Muscle of back (tissue), 11 donors: ENCODE data around the gene FRRS1. TPM values are rescaled to one million over a fixed set of nuclear protein-coding genes. Genes with fewer than 3 reads are reported as not detected.
"Not testable (repeated sequence)": the region's sequence is repeated elsewhere in the genome, so short reads cannot be mapped to it uniquely, and the experiment has no call there.

ENCODE experiments used
- DNase-seq, 3 donors: peaks; one replicate each; pipeline versions ENCODE4 v3.0.0 to v3.0.0-alpha.2; 2013
- polyA plus RNA-seq, 10 donors: library from polyadenylated mRNA; unstranded; fragments of 120-200 nt; gene quantifications; one replicate each; pipeline ENCODE4 v1.2.1, GENCODE V29; 2013; ENCODE audit not compliant: insufficient read length in 10 of 10

FRRS1 gene
- polyA plus RNA-seq, 10 donors = 2.5 to 5.4 (median 3.8) TPM

DNA sequence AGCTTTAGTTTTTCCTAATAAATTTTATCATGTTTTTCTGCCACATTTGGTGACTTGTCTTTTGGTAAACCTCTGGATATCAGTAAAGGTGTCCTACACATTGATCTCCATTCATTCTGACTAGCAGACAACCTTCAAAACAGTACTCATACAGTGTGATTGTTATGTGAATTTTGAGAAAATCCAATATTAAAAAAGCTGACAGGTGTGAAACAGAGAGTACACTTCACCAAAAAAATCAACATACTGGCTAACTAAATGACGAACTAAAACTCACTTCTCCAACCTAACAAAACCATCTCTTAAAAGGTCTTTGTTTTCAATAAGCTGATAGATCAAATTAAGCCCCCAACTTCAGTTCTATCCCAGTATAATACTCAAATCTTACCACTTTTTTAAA lies 1.5 kb downstream of the FRRS1 start:
- DNase-seq = no peak

DNA sequence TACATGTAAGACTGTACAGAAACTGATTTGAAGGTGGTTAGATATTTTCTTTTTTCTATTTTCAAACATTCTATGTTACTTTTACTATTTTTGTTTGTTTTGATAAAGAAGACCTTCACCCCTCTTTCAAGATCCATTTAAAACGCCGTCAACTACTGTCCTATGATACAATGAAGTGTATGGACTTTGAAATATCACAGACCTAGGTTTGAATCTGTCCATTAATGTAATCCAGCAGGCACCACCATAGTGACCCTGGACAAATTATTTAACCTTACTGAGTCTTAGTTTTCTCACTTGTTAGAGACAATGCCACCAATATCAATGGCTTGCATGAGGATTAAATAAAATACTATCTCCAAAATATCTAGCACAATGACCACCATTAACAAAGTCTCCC lies 2.0 kb downstream of the FRRS1 start:
- no peak for DNase-seq

DNA sequence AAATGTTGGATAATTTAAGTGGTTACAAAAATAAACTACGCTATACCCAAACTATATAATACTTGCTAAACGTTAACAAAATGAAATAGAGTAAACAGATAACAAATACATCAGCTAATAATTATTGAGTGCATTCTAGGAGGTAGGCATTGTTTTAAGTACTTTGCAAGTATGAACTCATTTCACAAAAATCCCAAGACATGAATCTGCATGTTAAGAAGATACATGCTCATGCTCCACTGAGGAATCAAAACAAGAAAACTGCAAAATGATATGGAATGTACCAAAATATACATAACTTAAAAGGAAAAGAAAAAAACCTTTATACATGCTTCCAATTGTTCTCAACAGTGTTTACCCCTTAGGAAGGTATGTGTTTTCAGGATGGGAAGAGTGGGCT lies 2.5 kb downstream of the FRRS1 start:
- DNase-seq = no peak

DNA sequence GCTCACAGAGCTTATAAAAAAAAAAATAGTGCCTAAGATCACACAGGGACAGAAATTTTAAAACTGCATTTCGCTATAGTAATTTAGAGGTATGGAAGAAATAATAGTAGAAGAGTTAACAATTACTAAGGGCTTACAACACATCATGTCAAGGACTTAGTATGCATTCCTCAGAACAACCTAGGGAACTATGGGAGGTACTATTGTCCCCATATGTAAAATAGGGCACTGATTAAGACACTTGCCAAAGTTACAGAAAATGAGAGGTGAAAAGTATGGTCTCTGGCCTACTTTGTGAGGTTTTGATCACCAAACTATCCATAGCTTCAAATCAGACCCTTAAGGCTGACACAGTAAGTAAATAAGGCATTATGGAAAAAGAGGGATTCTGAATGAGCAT lies 4.7 kb downstream of the FRRS1 start:
- DNase-seq = no peak

DNA sequence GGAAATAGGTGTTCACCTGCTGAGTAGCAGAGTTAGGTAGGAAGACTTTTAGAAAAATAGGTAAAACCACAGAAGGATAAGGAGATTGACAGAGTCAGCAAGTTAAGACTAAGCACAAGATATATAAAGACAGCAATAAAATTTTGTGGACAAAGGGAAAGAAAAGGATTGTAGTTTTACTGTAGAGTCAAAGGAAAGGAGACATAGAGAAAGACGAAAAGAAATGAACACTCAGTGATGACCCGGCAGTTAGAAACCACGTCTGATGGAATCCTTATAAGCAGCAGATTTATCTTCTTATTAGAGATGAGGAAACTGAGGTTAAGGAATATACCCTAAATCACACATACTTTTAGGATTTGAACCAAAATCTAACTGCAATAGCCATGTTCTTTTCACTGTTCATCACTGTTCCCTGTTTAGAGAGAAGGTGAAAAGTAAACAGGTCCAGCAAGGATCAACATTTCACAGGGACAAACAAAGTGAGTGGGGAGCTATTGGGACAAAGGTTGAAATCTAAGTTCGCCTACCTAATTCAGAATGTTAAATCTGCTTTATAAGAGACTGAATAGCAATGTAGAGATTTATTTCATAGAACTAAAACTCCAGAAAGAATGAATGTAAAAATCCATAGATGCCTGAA lies 6.8 kb downstream of the FRRS1 start:
- no peak for DNase-seq

DNA sequence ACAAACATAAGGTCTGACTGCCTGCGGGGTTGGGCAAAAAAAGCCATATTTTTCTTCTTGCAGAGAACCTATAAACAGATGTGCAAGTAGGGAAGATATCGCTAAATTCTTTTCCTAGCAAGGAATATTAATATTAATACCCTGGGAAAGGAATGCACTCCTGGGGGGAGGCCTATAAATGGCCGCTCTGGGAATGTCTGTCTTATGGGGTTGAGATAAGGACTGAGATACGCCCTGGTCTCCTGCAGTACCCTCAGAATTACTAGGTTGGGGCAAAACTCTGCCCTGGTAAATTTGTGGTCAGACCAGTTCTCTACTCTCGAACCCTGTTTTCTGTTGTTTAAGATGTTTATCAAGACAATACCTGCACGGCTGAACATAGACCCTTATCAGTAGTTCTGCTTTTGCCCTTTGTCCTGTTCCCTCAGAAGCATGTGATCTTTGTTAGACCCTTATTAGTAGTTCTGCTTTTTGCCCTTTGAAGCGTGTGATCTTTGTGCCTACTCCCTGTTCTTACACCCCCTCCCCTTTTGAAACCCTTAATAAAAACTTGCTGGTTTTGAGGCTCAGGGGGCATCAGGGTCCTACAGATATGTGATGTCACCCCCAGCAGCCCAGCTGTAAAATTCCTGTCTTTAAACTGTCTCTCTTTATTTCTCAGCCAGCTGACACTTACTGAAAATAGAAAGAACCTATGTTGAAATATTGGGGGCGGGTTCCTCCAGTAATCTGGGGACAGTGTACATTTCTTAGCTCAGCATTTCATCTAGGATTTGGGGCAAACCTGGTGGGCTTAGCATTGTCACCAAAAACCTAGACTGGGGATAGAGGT lies 7.5 kb downstream of the FRRS1 start:
- not testable (repeated sequence) for DNase-seq

DNA sequence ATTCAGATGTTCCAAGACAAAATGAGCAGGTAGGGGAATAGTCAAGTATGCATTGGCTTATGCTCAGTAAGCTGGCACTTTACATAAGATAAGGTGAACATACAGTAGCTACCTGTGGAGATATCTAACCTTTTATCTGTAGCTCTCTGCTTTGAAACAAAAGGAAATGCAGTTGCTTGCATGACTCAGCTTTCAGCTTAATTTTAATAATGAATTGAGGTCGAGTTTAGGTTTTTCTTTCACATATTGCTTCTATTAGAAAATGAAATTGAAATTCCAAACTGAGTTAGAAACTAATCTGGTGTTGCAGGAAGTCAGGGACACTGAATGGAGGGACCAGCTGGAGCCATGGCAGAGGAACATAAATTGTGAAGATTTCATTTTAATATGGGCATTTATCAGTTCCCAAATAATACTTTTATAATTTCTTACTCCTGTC lies 8.3 kb downstream of the FRRS1 start:
- no peak for DNase-seq

DNA sequence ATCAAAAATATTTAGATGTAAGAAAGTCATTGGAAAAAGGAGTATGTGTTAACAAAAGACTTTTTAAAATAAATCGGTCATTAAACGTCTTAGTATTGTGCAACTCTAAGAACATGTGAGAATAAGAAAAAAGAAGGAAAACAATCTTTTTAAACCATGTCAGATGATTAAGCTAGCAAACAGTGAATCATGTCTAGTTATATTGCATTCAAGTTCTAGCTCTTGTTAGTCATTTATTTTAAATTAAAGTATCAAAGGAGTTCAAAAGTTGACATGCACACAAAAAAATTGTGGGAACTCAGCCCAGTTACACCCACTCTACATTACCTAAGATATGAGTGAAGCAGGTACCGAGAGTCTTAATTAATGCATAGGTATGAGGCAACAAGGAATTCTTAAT lies 9.8 kb downstream of the FRRS1 start:
- no peak for DNase-seq

DNA sequence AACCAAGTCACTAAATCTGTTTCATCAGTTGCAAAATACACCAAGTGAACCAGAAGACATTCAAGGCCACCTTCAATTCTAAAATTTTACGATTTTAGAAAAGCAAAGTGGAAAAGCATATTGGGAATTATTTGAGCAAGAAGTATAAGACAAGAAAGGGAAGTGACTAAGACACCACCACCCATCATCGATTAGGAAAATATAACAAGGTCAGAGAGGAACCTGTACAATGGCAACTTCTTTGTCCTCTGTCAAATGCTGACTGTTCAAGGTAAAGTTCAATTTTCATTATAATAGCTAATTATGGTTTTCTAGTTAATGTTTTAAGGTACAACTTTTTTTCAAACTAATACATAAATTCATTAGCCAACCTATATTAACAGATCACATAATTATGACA lies 10.8 kb downstream of the FRRS1 start:
- no peak for DNase-seq

DNA sequence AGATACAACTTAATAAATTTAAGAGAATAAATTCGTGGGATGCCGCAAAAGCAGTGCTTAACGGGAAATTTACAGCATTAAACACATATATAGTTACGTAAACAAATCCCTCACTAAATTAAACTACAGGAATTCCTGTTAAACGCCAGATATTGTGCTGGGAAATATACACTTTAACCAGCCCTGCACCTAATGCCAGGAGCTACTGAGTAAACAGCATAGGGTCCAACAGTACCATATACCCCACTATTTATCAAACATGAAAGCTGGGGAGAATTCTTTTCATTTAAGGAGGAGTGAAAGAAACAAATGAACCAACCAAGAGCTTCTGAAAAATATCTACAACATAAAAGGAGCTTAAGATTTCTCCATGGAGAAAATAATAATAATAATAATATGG lies 11.7 kb downstream of the FRRS1 start:
- no peak for DNase-seq

DNA sequence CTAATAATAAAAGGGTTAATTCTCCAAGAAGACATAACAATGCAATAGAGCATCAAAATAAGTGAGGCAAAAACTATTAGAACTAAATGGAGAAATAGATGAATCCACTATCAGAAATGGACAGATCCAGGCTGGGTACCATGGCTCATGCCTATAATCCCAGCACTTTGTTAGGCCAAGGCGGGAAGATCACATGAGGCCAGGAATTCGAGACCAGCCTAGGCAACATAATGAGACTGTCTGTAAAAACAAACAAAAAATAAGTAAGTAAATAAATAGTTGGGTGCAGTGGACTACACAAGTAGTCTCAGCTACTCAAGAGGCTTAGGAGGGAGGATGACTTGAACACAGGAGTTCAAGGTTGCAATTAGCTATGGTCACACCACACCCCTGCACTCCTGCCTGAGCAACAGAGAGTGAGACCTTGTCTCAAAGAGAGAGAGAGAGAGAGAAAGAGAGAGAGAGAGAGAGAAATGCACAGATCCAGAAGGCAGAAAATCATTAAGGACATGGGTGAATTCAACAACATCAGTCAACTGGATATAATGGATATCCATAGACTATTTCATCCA lies 12.3 kb downstream of the FRRS1 start:
- DNase-seq = no peak

DNA sequence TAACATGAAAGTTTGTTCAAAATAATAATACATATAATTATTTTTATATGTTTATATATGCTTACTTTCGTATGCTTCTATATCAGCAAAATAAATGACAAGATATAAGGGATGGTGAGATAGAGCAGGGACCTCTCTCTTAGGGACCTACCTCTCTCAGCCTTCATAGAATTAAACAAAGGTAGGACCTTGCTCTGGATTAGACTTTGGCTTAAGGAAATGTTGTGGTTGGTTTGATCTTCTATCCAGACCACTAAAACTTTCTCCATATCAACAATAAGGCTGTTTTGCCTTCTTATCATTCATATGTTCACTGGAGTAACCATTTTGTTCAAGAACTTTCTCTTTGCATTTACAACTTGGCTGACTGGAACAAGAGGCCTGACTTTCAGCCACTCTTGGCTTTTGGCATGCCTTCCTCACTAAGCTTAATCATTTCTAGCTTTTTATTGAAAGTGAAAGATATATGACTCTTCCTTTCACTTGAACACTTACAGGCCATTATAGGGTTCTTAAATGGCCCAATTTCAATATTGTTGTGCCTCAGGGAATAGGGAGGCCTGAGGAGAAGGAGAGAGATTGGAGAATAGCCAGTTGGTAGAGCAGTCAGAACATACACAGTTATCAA lies 14.4 kb downstream of the FRRS1 start:
- no peak for DNase-seq

DNA sequence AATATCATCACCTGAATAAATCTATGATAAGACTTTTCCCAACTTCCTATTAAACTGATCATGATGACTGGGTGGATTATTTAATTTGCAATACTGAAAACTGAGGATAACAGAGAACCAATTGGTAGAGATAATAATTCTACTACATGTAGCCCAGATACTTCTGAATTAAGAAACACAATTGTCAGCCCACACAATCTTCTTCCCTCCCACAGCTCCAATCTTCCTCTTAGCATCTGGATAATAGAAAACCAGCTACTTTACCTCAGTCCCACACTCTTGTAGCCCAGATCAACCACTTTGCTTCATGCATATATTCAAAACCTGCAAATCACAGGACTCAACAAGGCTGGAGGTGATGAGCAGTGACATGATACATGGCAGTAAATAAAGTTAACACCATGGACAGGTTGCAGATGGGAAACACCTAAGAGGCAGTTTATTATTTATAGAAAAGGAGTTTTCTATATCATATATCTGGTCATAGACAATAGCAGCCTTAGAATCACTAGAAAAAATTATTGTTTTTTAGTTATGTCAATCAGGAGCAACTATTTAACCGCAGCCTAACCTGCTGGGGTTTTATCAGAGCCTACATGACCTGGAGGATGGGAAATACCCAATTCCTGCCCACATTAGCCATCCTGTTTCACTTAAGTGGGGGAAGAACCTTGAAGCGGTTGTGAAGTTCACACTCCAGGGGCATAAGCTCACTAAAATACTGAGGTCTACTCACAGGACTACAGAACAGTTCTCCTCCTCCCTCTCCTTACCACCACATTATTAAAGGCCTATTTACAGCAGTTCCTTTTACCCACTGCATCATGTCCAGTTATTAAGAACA lies 16.7 kb downstream of the FRRS1 start:
- no peak for DNase-seq

DNA sequence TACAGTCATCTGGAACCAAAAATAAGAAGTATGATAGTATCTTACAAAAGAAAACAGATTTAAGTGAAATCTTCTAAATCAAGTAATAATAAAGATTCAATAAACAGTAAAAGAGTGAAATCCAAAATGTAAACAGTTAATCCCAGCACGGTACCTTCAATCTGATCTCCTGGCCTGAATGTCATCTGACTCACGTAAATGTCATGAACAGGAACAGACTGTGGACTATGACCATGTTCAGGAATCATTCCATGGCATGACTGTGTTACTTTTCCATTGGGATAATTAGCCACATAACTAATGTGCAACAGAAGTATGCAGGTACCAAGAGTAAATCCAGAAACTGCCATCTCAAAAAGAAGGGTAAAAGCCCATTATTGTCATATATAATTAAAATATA lies 18.0 kb downstream of the FRRS1 start:
- DNase-seq = no peak

DNA sequence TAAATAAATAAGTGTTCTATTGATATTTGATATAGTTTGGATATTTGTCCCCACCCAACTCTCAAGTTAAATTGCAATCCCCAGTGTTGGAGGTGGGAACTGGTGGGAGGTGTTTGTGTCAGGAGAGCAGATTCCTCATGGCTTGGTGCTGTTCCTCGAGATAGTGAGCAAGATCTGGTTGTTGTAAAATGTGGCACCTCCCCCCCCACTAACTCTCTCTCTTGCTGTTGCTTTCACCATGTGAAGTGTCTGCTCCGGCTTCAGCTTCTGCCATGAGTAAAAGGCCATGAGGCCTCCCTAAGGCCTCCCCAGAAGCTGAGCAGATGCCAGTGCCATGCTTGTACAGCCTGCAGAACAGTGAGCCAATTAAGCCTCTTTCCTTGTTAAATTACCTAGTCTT lies 20.8 kb downstream of the FRRS1 start:
- DNase-seq = no peak

DNA sequence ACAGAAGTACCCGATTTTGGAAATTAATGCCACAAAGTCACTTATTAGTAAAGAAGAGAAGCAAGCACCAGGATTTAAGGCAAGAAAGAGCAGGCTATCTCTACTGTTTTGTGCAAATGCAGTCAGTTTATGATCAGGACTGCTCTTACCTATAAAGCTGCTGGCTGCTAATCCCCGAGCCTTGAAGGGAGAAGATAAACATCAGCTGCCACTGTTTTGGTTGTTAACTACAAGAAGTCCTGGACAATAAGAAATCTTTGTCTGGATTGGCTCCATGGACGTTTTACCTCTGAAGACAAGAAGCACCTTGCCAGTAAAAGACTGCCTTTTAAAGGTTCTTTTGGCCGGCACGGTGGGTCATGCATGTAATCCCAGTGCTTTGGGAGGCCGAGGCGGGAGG lies 21.4 kb downstream of the FRRS1 start:
- no peak for DNase-seq

DNA sequence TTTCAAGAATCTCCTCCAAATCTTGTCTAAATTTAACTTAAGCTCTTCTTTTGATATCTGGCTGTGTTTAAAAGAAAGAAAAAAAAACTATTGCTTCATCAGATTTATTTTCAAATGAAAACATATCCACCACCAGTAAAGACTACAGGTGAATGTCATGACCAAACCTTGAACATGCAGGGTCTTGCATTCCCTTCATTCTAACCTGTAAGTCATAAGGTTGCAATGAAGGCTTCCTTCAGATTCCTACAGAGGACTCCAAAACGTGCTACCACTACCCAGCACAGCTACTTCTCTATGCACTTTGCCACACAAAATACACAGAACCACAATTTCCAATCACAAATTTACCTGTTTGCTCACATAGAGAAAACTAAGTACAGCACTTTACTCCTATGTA lies 26.3 kb downstream of the FRRS1 start:
- no peak for DNase-seq

DNA sequence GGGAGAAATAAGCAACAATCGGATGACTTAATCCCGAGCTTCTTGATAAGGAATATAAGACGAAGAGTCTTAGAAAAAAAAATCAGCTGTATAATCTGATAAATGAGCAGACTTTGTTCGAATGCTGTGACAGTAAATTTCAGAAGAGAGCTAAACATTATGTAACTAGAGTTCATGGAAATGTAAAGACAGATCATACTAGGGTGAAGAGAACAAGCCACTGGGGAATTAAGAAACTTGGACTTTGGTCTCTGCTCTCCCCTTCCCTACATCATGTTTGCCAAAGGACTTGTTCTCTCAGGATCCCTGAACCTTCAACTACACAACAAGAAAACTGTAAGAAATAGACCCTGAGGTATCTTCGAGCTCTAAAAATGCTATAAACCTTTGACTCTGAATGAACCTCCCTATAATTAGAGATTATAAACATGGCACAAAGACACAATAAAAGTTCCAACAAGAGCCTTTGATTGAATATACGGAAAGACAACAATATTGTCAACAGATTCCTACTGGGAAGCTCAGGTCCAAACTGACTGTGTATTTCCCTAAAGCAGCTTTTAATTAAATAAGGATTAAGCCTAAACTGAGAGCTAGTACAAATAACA lies 27.5 kb downstream of the FRRS1 start:
- DNase-seq = no peak

DNA sequence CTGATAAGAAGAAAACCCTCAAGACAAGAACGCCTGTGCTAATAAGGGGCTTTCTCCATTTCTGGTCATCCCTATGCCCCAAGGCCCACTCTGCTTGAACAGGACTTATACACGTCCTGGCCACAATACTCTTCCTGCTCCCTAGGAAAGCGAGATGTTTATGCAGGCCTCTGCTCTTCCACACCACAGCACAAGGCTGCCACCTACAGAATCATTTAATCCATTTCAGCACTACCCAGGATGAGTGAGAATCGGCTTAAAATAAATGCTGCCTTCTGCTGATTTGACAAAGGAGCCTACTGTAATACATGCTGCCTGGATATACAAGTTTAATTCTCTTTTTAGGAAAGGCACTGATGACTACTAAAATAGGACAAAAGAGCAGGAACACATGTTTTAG lies 29.4 kb downstream of the FRRS1 start:
- peak; percentile 24 to 51 (median 38) for DNase-seq

DNA sequence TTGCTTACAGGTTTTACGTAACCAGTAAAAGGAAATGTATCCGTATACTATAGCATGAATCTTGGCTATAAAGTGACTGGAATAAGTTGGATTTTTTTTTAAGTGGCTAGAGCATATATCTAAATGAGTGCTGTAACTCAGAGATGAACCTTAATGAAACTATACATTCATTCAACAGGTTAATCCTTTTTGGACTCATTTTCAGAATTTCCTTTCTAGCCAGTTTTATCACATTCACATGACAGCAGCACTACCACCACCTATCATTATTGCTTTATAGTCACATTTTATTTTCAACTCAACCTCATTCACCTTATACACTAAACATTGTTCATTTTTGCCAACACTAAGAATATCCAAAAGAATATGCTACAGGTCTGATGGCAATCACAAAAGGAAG lies 30.6 kb downstream of the FRRS1 start:
- no peak for DNase-seq

DNA sequence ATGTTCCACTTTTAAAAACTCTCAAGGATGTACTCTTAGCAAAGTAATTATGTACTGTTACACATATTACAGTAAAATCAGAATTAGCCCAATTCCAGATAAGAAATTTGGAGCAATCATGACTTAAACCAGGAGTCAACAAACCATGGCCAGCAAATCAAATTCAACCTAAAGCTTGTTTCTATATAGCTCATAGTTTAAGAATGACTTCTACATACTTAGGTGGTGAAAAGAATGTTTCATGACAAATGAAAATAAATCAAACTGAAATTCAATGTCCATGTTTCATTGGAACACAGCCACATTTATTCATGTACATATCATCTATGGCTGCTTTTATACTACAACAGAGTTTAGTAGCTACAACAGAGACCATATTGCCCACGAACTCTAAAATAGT lies 35.1 kb downstream of the FRRS1 start:
- peak in 1 of 3 donors; percentile 72 for DNase-seq
